ENCODE data around the gene HMBS. TPM values are rescaled to one million over a fixed set of nuclear protein-coding genes. Genes with fewer than 3 reads are reported as not detected.
"Not testable (repeated sequence)": the region's sequence is repeated elsewhere in the genome, so short reads cannot be mapped to it uniquely, and the experiment has no call there.

The HMBS gene
- total and polyA plus RNA-seq, 8 donors: 3.8 to 25.0 (median 15.9) TPM; not detected in 1

GRCh38 chr11:119101759-119102423 is 17.2 kb downstream of the HMBS start, which contains the start of gene DPAGT1:
DPAGT1 (minus strand) TSS chr11:119101853; CDS start chr11:119101655, 198 bp downstream.
- Histone ChIP-seq H3K9me3 (no peaks in the 10 kb centered on the region), H3K36me3 (peaks cover 16 to 21% (median 19%) of the 10 kb centered on the region in 4 donors), H3K27ac (peak within 1 kb of the TSS; percentile 89 to 94 (median 92)), H3K4me1 (peaks cover 27 to 49% (median 38%) of the 10 kb centered on the region in 4 donors), H3K4me3 (peak within 1 kb of the TSS; percentile 76 to 92 (median 84)), H3K27me3 (no peaks in the 10 kb centered on the region)
- WGBS, 5 donors: 0% methylated on average over 32 of the region's 32 CpGs
- TF ChIP-seq POLR2AphosphoS5 (IDR thresholded peaks at IDR 0.05) (peak; percentile 51 to 83 (median 69)), CTCF (IDR thresholded peaks at IDR 0.05) (no peak)
- intact Hi-C loops (cut with DNase I; ENCODE audit: low total_unique reads): no loop called here
- peak; percentile 91 to 98 for DNase-seq

GRCh38 chr11:119103161-119103664 is 18.5 kb downstream of the HMBS start:
- H3K27ac ChIP-seq: peak overlapping the region; percentile 89 to 94 (median 92)
- H3K4me1 ChIP-seq: peaks cover 27 to 55% (median 46%) of the 10 kb centered on the region in 4 donors
- peak overlapping the region; percentile 76 to 92 (median 84) for H3K4me3 ChIP-seq
- H3K36me3 ChIP-seq; H3K9me3 ChIP-seq; H3K27me3 ChIP-seq; intact Hi-C loops (cut with DNase I; ENCODE audit: low total_unique reads); DNase-seq: not testable (repeated sequence)
- 81 to 85% (median 83%) methylated on average over 18 of the region's 18 CpGs for WGBS, 5 donors

GRCh38 chr11:119103793-119104192 is 19.1 kb downstream of the HMBS start:
- intact Hi-C loops (cut with DNase I; ENCODE audit: low total_unique reads): no loop called here
- 57 to 63% (median 60%) methylated on average over 4 of the region's 4 CpGs for WGBS, 5 donors
- Histone ChIP-seq H3K4me3 (no peak overlapping the region), H3K9me3 (no peaks in the 10 kb centered on the region), H3K4me1 (peaks cover 33 to 60% (median 52%) of the 10 kb centered on the region in 4 donors), H3K27ac (peak overlapping the region in 3 of 5 donors; percentile 90 to 92 (median 92)), H3K36me3 (peaks cover 0 to 2% (median under 1%) of the 10 kb centered on the region in 4 donors), H3K27me3 (no peaks in the 10 kb centered on the region)
- DNase-seq: no peak
- TF ChIP-seq POLR2A (IDR thresholded peaks at IDR 0.05) (no peak), EP300 (IDR thresholded peaks at IDR 0.05) (no peak), POLR2AphosphoS5 (IDR thresholded peaks at IDR 0.05) (no peak), CTCF (IDR thresholded peaks at IDR 0.05) (no peak)

GRCh38 chr11:119106564-119107537 is 22.2 kb downstream of the HMBS start, which contains the start of gene C2CD2L:
C2CD2L (plus strand) TSS chr11:119107344; CDS start chr11:119107742, 398 bp downstream.
- Histone ChIP-seq H3K27ac (peak within 1 kb of the TSS; percentile 73 to 88 (median 83)), H3K9me3 (no peaks in the 10 kb centered on the region), H3K4me3 (peak within 1 kb of the TSS; percentile 73 to 98 (median 94)), H3K4me1 (peaks cover 24 to 57% (median 46%) of the 10 kb centered on the region in 4 donors), H3K27me3 (no peaks in the 10 kb centered on the region), H3K36me3 (peaks cover 10 to 16% (median 15%) of the 10 kb centered on the region in 4 donors)
- 1 to 2% (median 2%) methylated on average over 26 to 49 of the region's 49 CpGs for WGBS, 5 donors
- TF ChIP-seq CTCF (IDR thresholded peaks at IDR 0.05) (no peak), EP300 (IDR thresholded peaks at IDR 0.05) (no peak), POLR2A (IDR thresholded peaks at IDR 0.05) (no peak), POLR2AphosphoS5 (IDR thresholded peaks at IDR 0.05) (peak in 2 of 3 donors; percentile 3 to 69)
- DNase-seq: peak; percentile 92 to 97
- intact Hi-C loops (cut with DNase I; ENCODE audit: low total_unique reads): no loop called here
